ENCODE measurements around the gene SEMA6A. TPM values are rescaled to one million over a fixed set of nuclear protein-coding genes. Genes with fewer than 3 reads are reported as not detected.

Gene SEMA6A
- polyA plus RNA-seq, 2 of the 4 experiments (the other 2 are of a cell fraction), result 0.01 TPM; not detected in 1

GRCh38 chr5:116492776-116493175 is 81.8 kb downstream of the SEMA6A start:
- TF ChIP-seq, protein P1, sequence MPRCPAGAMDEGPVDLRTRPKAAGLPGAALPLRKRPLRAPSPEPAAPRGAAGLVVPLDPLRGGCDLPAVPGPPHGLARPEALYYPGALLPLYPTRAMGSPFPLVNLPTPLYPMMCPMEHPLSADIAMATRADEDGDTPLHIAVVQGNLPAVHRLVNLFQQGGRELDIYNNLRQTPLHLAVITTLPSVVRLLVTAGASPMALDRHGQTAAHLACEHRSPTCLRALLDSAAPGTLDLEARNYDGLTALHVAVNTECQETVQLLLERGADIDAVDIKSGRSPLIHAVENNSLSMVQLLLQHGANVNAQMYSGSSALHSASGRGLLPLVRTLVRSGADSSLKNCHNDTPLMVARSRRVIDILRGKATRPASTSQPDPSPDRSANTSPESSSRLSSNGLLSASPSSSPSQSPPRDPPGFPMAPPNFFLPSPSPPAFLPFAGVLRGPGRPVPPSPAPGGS (IDR thresholded peaks at IDR 0.05), result no peak
- TF ChIP-seq EP300 (IDR thresholded peaks at IDR 0.05) (no peak), FOSL2 (IDR thresholded peaks at IDR 0.05) (no peak), FOSL2 (CRISPR knock-in tag; IDR thresholded peaks at IDR 0.05) (no peak), USF2 (IDR thresholded peaks at IDR 0.05) (no peak), RFX5 (IDR thresholded peaks at IDR 0.05) (no peak), MYC (IDR thresholded peaks at IDR 0.05; ENCODE audit: borderline replicate concordance, low read length) (no peak), RCOR1 (IDR thresholded peaks at IDR 0.05; ENCODE audit: low read depth, low read length) (no peak), HOXB5 (CRISPR knock-in tag; IDR thresholded peaks at IDR 0.05) (no peak), KDM5A (IDR thresholded peaks at IDR 0.05) (no peak), KDM1A (IDR thresholded peaks at IDR 0.05; ENCODE audit: low read depth) (no peak), HDAC2 (IDR thresholded peaks at IDR 0.05) (no peak), RAD21 (conservative IDR thresholded peaks at IDR 0.05 in 1 of 2, IDR thresholded peaks at IDR 0.05 in 1 of 2) (no peak)
- H3K4me2 ChIP-seq, result no peak overlapping the region
- POLR2A ChIA-PET, result no interaction called here
- H3K9me3 ChIP-seq, result no peaks in the 10 kb centered on the region
- H3K4me3 ChIP-seq, result no peak overlapping the region
- DNase-seq (ENCODE audit: low read depth in 1 of 2, low spot score in 1 of 2) (no peak), FAIRE-seq (no peak), ATAC-seq (no peak)
- H3K4me1 ChIP-seq, result no peaks in the 10 kb centered on the region
- 34% methylated on average over 3 of the region's 3 CpGs for WGBS (ENCODE audit: missing lambda C conversion rate)
- H3K27ac ChIP-seq, result no peak overlapping the region
- CTCF ChIA-PET, result no interaction called here

- POLR2A ChIA-PET, result no interaction called here
- CTCF ChIA-PET, result no interaction called here
- Histone ChIP-seq H3K4me1 (no peaks in the 10 kb centered on the region), H3K9me3 (no peaks in the 10 kb centered on the region), H3K4me2 (no peak overlapping the region), H3K4me3 (no peak overlapping the region), H3K27ac (no peak overlapping the region)
- FAIRE-seq (no peak), ATAC-seq (no peak), DNase-seq (ENCODE audit: low read depth in 1 of 2, low spot score in 1 of 2) (no peak)
- WGBS (ENCODE audit: missing lambda C conversion rate), result 16% methylated on average over 3 of the region's 3 CpGs
- TF ChIP-seq ZNF302 (CRISPR knock-in tag; IDR thresholded peaks at IDR 0.05) (no peak), CHD2 (IDR thresholded peaks at IDR 0.05; ENCODE audit: low read length, partially characterized antibody) (no peak), MAFK (IDR thresholded peaks at IDR 0.05; ENCODE audit: partially characterized antibody) (no peak), HDAC2 (IDR thresholded peaks at IDR 0.05) (no peak), RAD21 (conservative IDR thresholded peaks at IDR 0.05 in 1 of 2, IDR thresholded peaks at IDR 0.05 in 1 of 2) (no peak), EHF (CRISPR knock-in tag; IDR thresholded peaks at IDR 0.05) (no peak), PHF8 (IDR thresholded peaks at IDR 0.05; ENCODE audit: borderline replicate concordance, low read depth) (no peak), HMGXB4 (CRISPR knock-in tag; IDR thresholded peaks at IDR 0.05; ENCODE audit: borderline replicate concordance) (no peak), SREBF2 (IDR thresholded peaks at IDR 0.05) (no peak), REST (IDR thresholded peaks at IDR 0.05) (no peak), HOXA7 (CRISPR knock-in tag; IDR thresholded peaks at IDR 0.05) (no peak), NFE2L2 (conservative IDR thresholded peaks at IDR 0.05; ENCODE audit: low read length) (no peak), USF2 (IDR thresholded peaks at IDR 0.05) (no peak), RNF2 (IDR thresholded peaks at IDR 0.05; ENCODE audit: borderline replicate concordance, low read depth) (no peak), KDM5A (IDR thresholded peaks at IDR 0.05) (no peak), HOXB13 (CRISPR knock-in tag; IDR thresholded peaks at IDR 0.05; ENCODE audit: low read depth) (no peak), TFCP2L1 (CRISPR knock-in tag; IDR thresholded peaks at IDR 0.05) (no peak), ZSCAN20 (CRISPR knock-in tag; IDR thresholded peaks at IDR 0.05) (no peak), NR3C1 (IDR thresholded peaks at IDR 0.05) (no peak)
These were observed 82.5 kb downstream of the SEMA6A start for GRCh38 chr5:116492016-116492623.

All from A549 (cell line).